GM12801 (cell line): Measurements from ENCODE around the gene MAP3K5.

Experiments used
- CTCF ChIP-seq: IDR thresholded peaks from one replicate; pipeline ENCODE4 v1.5.1; 2011; ENCODE audit warnings: control low read depth; ENCODE audit not compliant: insufficient read length; ENCODE audit errors: extremely low read depth

MAP3K5 gene

GRCh38 chr6:136822046-136822375, 29.7 kb upstream of the MAP3K5 start:
- TF ChIP-seq CTCF = no peak

- no peak for TF ChIP-seq CTCF
These were observed 28.3 kb upstream of the MAP3K5 start for GRCh38 chr6:136820561-136820960.

GRCh38 chr6:136816656-136817055, 24.4 kb upstream of the MAP3K5 start:
- no peak for TF ChIP-seq CTCF

GRCh38 chr6:136812174-136812573, 19.9 kb upstream of the MAP3K5 start:
- TF ChIP-seq CTCF = no peak

- no peak for TF ChIP-seq CTCF
These were observed 19.0 kb upstream of the MAP3K5 start for GRCh38 chr6:136811272-136811671.

GRCh38 chr6:136809091-136809860, 17.0 kb upstream of the MAP3K5 start:
- no peak for TF ChIP-seq CTCF

- no peak for TF ChIP-seq CTCF
These were observed 11.3 kb upstream of the MAP3K5 start for GRCh38 chr6:136803608-136804007.
